Daoy (cell line): ENCODE data around the gene MGAT4A. TPM values are rescaled to one million over a fixed set of nuclear protein-coding genes. Genes with fewer than 3 reads are reported as not detected.
"Not testable (repeated sequence)": the region's sequence is repeated elsewhere in the genome, so short reads cannot be mapped to it uniquely, and the experiment has no call there.

Experiments
- DNase-seq: peaks from one replicate; pipeline ENCODE4 v3.0.0-alpha.2; 2015; ENCODE audit warnings: low read depth
- total RNA-seq: library from RNA; depleted of rRNA; stranded (reverse); fragments of >200 nt; shearing (Covaris generic); gene quantifications from 2 replicates; pipeline ENCODE4 v1.2.3, GENCODE V29; 2014

MGAT4A gene
- total RNA-seq, 1 experiment from 2014 or later = 7.7 TPM

DNA sequence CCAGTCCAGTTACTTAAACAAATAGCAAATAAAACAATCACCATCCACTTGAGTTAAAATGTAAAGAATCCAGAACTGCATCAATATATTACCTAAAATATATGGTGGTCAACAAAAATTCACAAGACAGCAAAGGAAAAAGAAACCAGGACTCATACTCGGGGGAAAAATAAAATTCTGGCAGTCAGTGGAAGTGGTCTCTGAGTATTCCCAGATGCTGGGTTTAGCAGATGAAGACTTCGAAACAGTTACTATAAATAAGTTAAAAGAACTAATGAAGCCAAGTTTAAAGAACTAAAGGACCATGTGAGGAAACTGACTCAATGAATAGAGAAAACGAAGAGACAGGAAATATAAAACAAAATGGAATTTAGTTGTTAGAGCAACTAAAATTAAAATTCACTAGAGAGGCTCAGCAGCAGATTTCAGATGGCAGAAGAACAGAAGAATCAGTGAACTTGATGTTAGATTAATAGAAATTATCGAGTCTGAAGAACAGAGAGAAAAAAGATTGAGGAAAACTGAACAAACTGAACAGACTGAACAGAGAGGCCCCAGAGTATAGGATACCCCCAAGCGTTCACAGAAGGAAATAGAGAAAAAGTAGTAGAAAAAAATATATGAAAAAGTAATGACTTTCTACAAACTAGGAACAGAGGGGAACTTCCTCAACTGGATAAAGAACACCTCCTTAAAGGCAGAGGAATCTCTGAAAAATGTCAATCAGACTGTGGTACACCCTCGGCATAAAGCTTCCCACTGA, 27.9 kb downstream of the MGAT4A start:
- no peak for DNase-seq

DNA sequence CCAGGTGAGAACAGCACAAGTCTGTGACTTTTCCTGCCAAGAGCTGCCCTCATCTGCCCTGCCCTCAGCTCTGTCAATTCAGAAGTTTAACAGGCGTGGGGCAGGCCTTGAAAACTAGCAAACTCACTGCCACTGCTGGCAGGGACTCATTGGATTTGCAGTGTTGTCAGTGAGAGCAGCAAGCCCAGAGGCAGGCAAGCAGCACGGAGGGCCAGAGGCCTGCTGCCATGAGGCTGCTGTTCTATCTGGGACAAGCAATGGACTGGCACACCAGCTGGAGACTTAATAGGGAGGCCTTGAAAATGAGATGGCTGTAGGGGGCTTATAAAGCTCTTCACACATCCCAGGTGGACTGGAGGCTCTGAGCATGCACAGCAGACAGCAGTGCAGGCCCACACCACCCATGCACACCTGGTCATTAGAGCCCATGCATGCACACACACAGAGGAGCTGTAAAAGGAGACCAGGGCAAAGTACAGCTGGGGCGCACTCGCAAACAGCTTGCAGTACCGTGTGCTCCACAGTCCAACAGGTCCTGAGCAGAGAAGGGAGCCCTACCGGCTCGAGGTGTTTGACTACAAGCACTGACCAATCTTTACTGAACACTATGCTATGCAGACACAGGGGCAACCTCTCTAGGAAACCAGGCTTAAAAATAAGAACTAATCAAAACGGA, 28.7 kb downstream of the MGAT4A start:
- no peak for DNase-seq

DNA sequence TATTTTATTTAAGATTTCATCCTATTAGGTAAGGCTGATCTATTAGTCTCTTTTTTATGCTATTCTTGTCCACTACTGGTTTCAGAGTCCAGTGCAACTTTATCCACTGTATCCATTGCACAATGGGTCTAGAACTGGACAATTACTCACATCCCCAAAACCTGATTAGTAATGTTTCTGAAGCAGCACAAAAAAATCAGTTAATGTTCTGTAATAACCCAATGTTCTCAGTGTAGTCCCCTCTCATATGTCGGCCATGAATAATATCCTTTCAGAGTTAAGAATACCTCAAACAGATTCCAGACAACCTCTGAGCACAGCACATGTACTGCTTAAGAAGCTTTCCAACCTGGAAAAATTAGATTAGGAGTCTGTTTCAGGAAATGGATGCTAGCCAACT, 29.7 kb downstream of the MGAT4A start:
- DNase-seq = no peak

DNA sequence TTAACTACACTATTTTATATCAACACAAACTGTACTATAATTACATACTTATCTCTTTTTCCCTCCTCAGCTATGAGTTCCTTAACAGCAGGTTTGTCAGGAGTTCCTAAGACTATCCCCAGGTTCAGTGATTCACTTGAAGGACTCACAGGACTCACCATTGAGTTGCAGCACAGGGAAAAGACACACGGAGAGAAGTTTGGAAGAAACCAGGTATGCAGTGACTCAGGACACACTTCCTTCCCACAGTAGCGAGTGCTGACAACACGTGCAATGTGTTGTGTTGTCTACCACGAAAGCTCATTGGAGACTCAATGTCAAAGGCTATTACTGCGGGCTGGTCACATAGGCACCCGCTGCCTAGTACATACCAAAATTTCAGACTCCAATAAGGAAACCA, 32.0 kb downstream of the MGAT4A start:
- no peak for DNase-seq

DNA sequence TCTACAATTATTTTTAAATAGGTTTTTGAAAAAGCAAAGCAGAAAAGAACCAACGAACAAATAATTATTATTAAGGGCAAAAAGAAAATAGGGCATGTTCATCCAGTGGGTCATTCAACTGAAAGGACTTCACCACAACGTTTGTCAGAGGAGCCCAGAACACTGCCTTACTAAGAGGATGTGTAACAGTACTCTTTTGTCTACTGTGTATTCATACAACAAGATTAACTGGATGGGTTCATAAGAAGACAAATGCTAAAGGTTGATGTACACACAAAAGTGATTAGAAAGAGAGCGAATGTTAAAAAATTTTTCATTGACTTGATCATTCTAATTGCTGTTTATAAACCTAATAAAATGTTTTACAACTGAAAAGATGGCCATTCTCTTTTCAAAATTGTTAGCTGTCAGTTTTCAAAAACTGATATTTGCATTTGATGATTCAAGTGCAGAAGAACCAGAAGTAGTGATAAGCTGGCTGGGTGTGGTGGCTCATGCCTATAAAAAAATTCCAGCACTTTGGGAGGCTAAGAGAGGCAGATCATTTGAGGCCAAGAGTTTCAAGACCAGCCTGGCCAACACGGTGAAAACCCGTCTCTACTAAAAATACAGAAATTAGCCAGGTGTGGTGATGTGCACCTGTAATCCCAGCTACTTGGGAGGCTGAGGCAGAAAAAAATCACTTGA, 33.1 kb downstream of the MGAT4A start:
- DNase-seq = no peak

DNA sequence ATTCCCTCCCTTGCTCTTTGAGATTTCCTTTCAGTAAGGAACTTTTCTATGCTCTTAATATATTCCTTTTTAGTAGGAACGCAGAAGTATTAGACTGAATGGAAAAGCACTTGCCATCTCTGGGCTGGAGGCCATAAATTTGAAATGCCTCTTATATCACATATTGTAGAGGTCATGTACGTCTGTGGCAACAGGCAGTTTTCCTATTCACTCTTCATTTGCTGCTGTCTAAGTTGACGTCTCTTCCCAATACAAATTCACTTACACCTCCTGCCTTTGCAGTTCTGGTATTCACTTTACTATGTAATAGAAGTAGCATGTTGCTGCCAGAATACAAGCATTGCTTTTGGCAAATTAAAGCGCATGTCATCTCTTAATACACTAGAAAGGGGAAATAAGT, 34.7 kb downstream of the MGAT4A start:
- no peak for DNase-seq

DNA sequence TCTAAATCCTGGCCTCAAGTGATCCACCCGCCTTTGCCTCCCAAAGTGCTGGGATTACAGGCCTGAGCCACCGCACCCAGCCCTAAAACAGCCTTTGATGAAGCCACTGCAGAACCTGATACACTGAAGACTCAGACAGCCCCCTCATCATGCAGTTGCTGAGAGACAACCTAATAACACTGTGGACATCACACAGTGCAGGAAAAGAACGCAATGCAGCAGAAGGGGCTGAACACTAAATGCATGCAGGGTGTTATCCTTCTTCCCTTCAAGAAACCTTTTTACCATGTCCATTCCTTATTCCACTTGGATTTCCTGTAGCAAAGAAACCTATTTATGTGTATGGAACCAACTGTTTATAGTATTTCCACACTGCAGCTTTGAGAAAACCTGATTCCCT, 35.7 kb downstream of the MGAT4A start:
- no peak for DNase-seq

DNA sequence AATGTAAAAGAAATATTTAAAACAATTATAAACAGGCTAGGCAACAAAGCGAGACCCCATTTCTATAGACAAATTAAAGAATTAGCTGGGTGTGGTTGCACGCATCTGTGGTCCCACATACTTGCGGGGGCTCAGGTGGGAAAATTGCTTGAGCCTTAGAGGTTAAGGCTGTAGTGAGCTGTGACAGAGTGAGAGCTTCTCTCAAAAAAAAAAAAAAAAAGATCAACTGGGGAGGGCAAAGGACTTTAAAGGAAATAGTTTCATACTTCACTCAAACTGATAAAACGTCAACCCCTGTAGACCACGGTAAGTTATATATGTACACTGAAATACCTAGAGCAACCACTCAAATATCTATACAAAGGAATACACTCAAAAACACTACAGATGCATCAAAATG, 37.5 kb downstream of the MGAT4A start:
- DNase-seq = no peak

DNA sequence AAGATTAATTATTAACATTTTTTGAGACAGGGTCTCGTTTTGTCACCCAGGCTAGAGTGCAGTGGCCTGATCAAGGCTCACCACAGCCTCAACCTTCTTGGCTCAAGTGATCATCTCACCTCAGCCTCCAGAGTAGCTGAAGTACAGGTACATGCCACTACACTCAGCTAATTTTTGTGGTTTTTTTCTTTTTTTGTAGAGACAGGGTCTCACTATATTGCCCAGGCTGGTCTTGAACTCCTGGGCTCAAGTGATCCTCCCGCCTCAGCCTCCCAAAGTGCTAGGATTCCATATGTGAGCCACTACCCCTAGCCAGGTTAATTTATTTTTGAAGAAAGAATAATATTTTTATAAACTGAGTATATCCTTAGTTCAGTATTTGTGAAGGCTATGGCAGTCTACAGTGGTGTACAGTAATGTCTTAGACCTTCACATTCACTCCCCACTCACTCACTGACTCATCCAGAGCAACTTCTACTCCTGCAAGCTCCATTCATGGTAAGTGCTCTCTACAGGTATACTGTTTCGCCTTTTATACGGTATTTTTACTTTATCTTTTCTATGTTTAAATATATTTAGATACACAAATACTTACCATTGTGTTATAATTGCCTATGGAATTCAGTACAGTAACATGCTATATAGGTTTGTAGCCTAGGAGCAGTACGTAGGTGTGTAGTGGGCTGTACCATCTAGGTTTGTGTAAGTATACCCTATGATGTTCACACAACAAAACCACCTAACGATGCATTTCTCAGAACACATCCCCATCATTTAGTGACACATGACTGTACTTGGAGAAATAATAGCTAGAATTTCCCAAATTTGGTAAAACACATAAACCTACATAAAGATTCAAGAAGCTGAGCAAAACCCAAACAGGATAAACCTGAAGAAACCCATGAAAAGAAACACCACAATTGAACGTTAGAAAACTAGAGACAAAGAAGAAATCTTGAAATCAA, 38.6 kb downstream of the MGAT4A start:
- no peak for DNase-seq

DNA sequence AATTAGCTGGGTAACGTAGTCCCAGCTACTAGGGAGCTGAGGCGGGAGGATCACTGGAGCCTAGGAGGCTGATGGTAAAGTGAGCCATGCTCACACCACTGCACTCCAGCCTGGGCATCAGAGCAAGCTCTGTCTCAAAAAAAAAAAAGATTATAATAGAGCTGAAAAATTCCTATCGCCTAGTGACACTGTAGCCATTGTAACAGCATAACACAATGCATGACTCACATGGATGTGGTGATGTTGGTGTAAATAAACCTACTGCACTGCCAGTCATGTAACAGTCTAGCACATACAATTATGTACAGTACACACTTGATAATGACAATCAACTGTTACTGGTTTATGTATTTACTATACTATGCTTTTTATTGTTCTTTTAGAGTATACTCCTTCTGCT, 39.6 kb downstream of the MGAT4A start:
- peak; percentile 35 for DNase-seq

DNA sequence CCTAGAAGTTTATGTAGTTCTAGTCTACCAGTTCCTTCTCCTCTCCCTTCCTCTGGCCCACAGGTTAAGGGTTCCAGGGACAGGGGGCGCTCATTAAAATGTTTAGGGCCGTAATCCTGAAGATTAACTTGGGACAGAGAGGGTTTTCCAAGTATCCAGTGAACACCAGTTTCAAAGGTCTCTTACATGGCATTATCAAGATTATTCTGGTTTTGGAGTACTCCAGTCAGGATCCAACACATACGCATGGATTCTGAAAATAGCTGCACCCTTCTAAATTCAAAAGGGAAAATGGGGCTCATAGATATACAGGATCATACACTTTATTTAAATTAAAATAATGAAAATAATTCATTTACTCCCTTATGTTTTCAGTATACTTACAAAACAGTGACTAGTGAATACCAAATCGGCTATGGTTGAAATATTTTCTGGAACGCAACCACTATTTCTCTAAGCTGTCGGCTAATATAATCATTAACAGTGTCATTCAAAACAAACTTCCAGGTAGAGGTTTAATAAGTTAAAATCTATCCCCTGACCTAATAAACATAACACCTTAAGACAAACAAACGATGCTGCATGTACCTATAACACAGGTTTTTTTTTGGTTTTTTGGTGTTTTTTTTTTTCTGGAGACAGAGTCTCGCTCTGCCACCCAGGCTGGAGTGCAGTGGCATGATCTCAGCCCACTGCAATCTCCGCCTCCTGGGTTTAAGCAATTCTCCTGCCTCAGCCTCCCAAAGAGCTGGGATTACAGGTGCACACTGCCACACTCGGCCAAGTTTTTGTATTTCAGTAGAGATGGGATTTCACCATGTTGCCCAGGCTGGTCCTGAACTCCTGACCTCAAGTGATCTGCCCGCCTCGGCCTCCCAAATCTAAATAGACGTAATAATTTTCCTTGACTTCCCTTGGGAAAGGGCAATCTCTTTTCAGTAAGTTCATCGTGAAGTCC, 44.7 kb downstream of the MGAT4A start:
- DNase-seq = no peak

DNA sequence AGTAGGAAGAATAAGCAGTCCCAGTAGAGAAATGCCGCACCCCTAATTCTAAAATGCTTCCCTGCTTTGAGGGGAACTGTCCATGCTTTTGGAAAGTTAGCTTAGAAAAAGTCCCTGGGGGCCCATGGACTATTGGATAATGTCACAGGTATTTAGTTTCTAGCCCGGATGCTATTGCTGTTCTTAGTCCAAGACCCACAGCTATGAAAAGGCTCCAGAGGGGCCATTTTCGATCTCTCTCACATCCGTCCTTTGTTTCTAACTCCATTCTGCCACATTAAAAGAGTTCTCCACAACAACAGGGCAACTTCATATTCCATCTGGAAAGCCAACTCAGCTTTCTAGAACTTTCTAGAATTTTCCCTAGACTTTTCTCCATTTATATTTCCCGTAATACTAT, 47.2 kb downstream of the MGAT4A start:
- no peak for DNase-seq

DNA sequence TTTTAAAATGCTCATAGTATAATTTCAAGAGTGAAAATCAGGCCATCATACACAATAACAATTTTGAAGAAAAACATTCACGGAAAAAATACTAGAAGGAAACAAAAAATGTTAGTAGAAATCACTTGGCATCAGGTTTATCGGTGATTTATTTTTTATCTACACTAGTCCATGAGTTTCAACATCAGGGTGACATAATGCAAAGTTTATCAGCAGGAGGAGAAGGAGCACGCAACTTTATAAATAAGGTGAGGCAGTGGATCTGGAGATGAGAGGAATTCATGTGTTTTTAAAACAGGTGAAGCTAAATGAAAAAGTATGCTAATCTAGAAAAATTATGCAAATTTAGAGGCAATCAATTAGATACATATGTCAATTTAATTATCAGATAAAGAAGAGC, 54.2 kb downstream of the MGAT4A start:
- no peak for DNase-seq

DNA sequence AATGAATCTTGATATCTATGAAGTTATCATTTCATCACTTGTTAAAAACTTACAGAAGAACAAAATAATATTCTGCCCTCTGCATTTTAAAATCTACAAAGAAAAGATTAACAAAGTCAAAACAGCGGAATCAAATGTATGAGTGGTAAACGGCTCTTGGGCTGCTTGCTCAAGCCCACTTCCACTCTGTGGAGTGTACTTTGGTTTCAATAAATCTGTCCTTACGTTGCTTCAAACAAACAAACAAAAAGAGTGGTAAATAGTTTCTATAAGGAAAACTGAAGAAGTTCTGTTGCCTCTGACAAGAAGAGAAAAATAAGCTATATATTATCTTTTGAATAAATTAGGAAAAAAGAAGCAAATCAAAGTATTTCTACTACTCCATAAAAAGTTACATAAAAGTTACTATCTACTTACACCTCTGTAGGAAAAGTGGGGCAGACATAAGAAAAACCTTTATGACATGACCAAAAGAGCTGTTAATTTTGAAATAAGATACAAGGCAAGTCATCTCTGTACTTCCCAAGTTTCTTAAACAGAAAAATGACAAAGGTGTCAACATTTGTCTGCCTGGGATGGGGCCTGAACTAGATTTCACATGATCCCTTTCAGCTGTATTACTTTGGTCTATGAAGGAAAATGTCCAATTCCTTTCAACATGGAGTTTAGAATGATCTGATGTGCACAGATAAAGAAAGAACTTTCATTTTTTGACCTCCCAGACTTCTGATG, 56.5 kb downstream of the MGAT4A start:
- no peak for DNase-seq

DNA sequence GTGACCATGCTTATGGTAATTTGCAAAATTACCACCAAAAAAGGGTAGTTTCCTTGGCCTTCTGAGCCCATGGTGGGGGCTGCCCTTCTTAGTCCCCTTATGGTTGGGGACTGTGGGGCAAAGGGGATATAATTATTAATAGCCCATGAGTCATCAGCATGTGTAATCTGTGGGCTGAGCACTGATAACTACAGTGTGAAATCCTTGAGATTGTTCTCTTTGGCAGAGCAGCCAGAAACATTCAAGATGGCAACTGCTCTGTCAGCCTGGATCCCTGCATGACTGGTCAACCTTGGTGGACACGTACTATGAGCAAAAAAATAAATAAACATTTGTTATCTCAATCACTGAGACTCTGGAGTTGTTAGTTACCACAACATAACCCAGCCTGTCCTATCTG, 61.3 kb downstream of the MGAT4A start:
- peak; percentile 17 for DNase-seq

DNA sequence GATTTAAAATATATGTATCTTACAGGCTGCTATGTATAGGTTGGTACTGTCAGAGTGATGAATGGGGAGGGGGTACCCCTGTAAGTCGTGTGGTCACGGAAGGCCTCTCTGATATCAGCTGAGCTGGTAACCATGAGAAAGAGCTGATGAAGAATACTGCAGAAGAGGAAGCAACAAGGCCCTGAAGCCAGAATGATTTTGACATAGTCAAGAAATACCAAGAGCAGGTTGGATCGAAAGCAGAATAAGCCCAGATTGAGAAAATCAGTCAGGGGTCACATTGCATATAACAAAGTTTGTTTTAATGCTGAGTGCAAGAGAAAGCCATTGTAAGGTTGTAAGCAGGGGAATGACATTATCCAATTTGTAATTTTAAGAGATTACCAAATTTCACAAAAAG, 65.3 kb downstream of the MGAT4A start:
- DNase-seq = no peak

DNA sequence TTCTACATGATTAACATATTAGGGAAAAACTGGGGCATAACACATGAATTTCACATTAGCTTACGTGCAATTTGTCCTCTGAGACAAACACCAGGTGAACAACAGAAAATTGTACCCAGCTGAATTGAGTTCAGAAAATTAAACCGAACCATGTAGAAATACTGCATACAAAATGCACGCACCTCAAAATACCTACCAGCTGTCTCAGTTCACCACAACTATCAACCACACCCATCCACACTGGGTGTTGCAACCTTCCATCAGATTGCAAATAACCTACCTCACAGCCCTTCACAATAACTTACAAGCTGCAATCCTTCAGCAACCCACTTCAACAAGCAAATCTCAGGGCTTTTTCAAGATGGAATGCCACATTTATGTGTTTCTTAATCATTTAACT, 66.6 kb downstream of the MGAT4A start:
- DNase-seq = no peak

DNA sequence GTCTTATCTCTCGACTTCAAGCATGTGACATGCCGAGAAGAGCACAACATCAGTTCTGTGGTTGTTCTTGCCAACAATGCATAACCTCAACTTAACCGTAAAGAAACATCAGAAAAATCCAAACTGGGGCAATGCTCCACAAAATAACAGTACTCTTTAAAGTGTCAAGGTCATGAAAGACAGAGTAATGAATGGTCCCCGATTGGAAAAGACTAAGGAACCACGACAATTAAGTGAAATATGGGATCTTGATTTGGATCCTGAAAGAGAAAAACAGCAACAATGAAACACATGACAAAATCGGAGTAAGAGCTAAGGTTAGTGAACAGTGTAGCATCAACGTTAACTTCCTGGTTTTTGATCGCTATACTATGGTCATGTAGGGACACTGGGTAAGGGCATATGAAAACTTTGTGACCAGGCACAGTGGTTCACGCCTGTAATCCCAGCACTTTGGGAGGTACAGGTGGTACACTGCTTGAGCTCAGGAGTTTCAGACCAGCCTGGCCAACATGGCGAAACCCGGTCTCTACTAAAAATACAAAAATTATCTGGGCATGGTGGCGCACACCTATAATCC, 67.3 kb downstream of the MGAT4A start:
- no peak for DNase-seq

DNA sequence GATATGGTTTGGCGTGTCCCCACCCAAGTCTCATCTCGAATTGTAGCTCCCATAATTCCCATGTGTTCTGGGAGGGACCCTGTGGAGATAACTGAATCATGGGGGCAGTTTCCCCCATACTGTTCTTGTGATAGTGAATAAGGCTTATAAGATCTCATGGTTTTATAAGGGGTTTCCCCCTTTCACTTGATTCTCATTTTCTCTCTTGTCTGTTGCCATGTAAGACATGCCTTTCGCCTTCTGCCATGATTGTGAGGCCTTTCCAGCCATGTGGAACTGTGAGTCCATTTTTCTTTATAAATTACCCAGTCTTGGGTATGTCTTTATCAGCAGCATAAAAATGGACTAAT, 71.5 kb downstream of the MGAT4A start:
- DNase-seq = not testable (repeated sequence)
